DND-41 (cell line): ENCODE measurements around the gene GTF3C4.

Experiments
- EZH2 ChIP-seq: IDR thresholded peaks from 3 replicates; pipeline ENCODE4 v1.6.1; 2012; ENCODE audit warnings: borderline replicate concordance, low read depth, mild to moderate bottlenecking, moderate library complexity, low read length, inconsistent platforms; ENCODE audit not compliant: severe bottlenecking
- TF ChIP-seq, protein P1 (sequence below): IDR thresholded peaks from 2 replicates; pipeline ENCODE4 v1.5.1; 2012; ENCODE audit warnings: borderline replicate concordance, low read length, moderate library complexity, mild to moderate bottlenecking; ENCODE audit not compliant: poor library complexity, severe bottlenecking; ENCODE audit errors: extremely low read depth

DNA sequence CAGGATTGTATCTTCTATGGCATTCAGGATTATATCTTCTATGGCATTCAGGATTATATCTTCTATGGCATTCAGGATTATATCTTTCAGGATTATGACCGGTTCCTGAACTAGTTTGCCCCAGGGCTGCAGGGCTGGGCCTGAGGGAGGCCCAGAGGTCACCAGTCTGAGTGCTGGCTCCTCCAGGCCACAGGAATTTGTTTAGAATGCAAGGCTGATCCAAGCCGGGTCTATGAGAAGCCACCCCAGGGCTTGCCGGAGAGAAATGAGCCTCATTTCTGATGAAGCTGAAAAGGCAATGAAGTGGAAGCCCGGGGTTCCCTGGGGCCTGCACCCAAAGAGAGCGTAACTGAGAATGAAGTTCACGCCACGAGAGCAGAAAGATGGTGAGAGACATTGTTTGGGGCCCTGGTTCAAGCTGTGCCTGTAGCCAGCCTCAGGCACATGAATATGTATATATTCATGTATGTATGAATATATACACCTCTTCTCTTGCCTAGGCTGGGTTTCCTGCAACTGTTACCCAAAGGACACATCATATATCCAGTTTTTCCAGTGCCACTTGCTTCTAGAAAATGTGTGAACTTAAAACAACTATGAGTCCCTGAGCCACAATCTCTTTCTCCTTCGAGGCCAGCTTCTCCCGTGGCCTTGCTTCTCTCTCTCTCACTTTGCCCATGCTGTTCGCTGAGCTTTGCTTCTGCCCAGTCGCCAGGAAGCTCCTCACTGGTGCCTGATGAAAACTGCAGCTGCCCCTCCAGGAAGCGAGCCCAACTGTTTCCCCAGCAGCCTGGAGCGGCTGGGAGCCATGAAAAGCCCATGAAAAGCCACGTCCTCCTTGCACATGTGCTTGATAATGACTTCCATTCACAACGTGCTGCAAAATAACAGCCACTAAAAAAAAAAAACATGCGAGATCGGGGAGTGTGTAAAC lies 62.3 kb downstream of the GTF3C4 start:
- TF ChIP-seq, protein P1, sequence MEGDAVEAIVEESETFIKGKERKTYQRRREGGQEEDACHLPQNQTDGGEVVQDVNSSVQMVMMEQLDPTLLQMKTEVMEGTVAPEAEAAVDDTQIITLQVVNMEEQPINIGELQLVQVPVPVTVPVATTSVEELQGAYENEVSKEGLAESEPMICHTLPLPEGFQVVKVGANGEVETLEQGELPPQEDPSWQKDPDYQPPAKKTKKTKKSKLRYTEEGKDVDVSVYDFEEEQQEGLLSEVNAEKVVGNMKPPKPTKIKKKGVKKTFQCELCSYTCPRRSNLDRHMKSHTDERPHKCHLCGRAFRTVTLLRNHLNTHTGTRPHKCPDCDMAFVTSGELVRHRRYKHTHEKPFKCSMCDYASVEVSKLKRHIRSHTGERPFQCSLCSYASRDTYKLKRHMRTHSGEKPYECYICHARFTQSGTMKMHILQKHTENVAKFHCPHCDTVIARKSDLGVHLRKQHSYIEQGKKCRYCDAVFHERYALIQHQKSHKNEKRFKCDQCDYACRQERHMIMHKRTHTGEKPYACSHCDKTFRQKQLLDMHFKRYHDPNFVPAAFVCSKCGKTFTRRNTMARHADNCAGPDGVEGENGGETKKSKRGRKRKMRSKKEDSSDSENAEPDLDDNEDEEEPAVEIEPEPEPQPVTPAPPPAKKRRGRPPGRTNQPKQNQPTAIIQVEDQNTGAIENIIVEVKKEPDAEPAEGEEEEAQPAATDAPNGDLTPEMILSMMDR: no peak
- TF ChIP-seq EZH2: no peak
